ENCODE results near the gene UNC79.

UNC79 gene

DNA sequence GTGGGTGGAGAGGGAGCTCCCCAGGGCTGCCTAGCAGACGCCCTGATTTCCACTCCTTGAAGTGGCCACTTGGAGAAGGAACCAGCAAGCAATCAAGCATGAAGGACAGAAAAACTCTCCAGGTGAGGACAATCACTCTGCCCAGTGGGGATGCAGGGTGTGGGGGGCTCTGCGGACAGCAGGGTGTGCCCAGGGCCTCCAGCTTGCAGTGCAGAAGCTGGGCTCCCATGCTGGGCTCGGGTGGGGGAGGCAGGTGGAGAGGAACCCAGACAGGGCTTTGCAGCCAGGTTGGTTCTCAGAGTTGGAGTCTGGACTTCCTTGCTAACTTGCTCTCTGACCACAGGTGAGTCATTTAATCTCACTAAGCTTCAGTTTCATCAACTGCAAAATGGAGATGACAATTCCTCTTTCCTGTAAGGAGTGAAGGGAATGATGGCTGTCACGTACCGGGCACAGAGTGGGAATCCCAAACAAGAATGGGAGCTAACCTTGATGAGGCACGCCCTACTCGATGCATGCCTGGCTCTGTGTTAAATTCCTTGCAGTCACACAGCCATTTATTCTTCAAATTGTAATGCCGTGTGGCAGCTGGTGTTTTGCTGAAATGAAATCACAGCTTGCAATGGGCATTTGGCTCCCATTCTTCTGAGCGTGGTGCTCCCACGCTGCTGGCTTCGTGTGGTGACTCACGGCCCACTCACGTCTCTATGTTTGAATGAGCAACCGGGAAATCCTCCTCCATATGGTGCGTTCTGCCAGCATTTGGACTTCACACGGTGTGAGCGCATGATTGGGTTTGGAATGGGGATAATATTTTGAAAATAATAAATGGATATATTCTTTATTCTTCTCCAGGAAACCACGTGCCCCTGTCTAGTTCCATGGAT is 282.3 kb downstream of the UNC79 start:
- DNase-seq: no peak

DNA sequence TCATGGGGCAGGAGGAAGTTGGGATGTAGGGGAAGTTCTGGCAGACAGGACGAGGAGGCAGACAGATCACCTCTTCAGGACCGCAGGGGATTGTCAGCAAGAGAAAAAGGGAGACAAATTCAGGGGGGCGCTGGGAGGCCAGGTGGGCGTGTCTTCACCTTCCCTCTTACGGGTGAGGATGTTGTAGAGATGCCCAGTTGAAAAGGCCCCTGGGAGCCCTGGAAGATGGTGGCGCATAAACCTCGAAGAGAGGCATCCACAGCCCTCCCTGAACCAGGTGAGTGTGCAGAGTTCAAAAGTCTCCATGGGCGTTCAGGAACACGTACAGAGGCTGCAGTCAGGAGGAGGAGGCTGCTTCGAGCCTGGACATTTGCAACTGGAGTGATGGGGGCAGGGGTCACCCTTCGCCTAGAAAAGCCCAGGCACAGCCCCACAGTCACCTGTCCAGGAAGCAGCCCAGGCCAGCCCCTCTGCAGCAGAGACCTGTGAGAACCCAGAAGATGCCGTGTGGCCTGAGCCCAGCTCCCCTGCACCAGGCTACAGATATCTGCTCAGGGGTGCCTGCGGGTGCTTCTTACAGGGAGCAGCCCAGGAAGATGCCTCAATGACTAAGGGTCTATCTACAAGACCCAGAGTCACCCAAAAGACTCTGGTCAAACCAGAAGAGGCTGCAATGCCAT is 283.1 kb downstream of the UNC79 start:
- DNase-seq: no peak

DNA sequence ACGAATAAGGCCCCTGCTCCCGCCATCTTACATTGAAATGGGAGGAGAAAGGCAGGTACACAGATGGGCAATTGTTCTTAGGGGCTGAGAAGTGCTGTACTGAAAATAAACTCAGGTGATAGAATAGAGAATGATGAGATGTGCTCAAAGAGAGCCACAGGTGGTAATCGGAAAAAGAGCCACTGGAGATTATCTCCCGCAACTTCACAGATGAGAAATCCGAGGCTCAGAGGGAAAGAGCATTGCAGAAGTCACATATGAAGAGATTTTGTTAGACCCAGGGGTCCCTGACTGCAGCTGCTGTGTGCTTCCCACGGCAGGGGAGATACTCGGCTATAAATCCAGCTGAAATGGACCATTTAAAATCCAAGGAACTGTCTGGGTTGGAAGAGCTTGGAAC is 283.9 kb downstream of the UNC79 start:
- no peak for DNase-seq

DNA sequence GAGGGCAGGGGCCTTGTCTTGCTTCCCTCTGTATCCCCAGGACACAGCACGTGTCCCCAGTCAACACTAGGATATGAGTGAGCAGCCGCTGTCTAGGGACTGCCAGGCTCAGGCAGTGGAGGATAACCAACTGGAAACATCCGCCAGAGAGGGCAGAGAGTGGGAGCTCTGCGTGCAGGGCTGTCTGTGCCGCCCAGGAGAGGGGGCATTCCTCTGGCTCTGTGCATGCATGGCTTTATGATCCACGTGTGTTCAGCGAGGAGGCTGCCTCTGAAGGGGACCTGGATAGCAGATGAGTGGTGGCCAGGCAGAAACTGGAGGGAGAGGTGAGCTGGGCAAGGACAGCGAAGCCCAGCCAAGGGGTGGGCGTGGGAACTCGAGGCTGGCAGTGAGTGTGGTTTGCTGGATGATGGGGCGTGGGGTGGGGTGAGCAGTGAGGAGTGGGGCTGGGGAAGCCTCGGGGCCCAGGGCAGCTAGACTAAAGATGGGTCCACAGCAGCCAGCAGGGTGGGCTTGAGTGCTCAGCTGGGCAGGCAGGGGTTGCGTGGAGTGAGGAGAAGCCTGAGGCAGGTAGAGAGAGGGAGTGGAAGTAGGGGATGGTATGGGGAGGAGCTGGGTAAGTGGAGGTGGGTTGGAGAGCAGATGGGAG is 284.7 kb downstream of the UNC79 start:
- no peak for DNase-seq

DNA sequence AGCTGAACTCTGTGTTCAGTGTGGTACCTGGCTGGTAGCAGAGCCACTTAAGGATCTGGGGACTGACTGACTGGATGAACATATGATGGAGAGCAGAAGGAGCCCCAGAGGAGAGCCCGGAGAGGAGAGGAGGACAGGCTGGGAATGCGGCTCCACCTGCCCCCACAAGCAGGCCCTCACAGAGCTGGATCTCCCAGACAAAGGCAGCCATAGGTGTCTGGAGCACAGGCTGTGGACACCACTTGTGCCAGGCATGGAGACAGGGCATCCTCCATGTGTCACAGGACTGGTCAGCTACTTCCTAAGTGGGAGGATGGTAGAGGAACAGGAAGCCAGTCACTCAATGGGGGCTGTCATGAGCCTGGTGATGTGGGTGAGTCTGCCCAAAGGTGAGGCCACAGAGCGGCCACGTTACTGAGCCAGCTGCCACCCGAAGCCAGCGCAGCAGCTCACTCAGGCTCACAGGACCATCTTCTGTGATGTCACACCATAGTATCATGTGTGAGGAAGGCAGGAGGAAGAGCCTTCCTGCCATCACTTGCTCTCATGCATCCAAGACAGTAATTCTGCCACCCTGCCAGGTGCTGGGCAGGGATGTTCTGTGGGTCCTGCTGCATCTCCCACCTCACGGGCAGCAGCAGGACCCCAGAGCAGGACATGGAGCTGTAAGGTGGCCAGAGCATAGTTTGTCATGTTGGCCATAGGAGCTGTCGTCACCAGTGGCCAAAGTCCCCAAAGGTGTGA is 285.4 kb downstream of the UNC79 start:
- no peak for DNase-seq

DNA sequence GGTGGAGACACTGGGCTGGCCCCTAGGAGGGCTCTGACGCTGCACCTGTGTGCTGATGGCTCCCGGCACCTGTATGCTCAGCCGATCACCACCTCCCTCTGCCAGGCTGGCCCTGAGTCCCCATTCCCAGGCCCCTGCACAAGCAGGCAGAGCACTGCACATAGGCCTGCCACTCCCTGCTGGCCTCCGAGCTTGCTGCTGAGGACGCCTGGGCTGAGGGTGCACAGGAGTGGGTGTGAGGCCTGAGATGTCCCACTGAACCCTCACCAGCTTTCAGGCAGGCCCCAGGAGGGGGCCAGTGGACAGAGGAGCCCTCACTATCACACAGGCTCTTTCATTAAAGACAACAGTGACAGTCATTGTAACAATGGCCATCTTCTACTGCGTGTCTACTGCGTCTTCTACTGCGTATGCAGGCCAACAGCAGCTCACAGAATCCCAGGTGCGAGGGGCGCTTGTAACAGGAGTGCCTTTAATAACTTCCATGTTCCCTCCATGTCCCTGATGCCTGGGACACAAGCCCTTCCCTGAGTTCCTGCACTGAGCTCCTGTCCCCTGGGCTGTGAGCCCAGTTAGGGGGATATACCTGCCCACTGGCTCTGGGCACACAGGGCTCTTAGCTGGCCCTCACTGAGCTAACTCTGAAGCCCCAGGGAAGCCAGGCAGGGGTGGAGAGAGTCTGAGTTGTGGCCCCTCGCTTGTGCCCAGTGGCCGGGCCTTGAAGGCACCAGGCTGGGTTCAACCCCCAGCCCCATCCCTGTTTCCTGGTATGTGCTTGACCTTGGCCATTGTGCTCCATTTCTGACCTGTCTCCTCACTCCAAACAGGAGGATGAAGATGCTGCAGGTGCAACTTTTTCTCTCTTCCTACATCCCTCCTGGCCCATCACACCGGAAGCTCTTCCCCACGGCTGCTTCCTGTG is 286.3 kb downstream of the UNC79 start:
- no peak for DNase-seq

DNA sequence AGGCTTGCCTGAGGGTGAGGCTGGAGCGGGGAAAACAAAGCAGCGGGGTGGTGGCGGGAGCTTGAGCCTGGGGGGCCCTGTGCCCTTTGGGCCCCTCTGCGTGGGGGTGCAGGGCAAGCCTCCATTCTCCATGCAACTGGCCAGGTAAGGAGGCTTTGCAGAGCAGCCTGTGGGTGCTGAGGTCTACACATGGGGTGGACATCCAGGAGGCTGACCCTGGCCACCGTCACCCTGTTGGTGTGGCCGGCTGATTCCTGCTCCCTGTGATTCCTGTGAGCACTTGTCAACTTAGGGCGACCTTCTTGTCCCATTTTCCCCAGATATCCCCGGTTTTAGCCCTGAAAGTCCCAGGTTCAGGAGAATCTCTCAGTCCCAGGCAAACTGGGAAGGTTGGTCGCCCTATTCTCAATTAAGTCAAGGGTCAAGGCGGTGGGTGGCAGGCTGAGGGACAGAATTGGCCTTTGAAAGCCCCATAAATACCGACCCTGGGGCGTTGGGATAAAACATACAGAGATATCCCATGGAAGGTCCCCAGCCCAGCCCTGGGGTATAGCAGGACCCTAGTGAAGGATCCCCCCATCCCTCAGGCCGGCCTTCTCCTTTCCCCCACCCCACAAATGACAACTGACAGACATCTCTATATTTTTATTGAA is 287.1 kb downstream of the UNC79 start:
- DNase-seq: no peak

DNA sequence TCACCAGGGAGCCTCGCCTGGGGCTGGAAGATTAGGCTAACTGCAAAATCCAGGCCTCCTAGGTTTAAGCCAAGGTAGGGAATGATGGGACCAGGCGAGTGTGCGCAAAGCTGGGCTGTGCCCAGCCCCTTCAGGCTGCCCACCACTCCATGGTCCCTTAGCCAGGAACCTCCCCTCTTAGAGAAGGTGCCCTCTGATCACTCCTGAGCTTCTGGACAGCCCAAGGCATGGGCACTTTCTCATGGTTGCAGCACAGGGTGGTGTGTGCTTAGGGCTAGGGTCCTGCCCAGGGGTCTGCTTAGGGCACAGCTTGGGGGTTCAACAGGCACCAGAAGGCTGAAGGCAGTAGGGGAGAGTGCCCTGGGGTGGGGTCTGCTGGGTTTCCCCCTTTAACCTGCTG is 288.5 kb downstream of the UNC79 start:
- DNase-seq: no peak

DNA sequence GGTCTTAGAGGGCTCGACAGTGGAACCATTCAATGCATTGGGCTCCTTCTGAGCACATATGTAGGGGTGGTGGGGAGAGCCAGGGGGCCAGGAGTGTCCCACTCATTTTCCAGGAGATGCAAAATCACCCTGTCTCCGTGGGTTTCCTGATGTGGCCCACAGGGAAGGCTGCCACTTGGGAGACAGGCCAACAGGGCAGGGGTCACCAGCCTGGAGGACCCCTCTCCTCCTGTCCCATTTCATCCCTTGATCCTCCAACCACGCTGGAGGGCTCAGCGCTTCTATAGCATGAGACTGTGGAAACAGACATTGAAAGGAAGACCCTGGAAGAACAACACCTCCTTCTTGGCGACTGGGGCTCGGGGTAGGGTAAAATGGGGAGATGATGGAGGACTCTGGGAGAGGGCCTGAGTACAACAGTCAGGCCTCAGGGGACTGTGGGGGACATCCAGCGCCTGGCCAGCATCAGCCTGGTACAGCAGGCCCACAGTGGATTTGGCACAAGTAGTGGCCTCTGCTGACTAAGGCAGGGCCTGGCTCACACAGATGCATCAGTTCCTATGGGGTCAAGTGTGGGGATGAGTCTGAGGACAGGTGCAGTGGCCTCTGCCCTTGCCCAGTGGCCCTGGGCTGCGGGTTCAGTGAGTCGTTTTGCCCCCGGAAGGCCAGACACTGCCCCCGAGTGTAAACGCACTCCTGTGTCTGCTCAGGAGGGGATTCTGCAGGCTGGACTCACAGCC is 289.5 kb downstream of the UNC79 start:
- no peak for DNase-seq

DNA sequence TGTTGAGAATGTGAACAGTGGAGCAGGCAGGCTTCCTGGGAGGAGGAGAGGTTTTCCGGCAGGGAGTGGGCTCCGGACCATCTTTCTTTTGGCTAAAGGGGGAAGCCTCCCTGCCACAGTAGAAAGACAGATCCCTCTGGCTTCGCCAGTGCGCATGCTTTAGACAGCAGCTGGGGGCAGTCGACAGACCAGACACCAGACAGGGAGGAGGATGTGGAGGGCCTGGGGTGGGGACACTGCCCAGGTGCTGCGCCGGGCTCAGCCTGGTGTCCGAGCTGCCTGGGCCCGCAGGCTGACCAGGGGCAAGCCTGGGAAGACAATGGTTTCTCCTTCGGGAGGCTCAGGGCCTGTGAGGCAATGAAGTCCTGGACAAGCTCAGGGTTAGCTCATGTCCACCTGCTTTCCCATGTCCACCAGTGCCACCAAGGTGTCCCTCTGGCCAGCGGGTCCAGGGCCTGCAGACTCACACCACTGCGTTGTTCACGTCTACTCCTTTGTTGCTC is 290.3 kb downstream of the UNC79 start:
- DNase-seq: no peak

DNA sequence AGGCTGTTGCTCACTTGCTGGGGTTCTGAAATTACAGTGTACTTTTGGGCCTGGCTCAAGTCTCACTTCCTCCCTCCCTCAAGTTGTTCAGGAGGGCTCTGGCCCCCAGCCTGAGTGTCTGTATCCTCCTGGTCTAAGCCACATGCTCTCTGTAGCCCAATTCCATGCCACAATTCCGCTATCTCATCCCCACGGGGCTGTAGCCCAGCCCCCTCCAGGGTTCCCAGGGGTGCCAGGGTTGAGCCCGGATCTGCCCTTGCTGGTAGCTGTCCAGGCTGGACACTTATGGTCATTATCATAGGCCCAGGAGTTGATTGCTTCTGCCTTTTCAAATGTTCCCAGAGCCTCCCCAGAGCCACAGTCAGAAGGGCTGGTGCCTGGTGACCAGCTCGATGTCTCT is 292.3 kb downstream of the UNC79 start:
- DNase-seq: no peak

DNA sequence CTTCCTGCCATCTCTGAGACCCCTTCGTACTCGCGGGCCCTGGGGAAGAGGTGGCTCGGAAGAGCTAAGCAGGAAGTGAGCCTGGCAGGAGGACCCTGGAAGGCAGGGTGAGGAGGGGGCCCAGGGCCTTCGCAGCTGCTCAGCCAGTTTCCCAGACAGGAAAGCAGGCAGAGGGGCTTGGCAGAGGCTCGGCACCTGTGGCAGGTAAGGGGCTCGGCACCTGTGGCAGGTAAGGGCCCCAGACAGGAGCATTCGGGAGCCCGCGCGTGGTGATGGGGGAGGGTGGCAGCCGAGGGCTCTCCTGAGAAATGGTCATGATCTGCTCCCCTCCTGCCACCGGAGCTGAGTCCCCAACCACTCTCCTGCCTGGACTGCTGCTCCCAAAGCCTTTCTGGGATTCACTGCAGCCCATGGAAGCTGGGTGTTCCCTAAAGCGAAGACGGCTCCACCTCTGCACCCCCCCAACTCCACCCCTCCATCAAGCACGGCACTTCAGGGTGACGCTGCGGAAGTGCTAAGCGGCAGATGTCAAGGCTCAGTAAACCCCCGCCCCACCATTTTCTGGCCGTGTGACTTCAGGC is 294.4 kb downstream of the UNC79 start:
- no peak for DNase-seq

DNA sequence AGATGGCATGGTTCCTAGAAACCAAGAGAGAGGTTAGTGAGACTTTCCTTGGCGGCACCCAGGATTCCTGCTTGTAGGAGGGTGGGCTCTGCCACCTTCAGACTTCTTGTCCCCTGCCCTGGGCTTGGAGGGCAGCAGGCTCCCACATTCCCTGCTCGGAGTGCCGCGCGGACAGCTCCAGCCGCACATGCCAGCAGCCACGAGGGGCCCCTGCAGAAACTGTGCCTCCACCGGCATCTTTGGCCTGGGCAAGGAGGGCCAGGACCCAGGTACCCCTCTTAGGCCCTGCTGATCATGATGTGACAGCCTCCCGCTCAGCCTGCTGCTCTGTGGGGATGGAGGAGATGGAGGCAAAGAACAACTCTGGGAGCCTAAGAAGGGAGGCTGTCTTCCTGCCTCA is 295.3 kb downstream of the UNC79 start:
- DNase-seq: no peak

DNA sequence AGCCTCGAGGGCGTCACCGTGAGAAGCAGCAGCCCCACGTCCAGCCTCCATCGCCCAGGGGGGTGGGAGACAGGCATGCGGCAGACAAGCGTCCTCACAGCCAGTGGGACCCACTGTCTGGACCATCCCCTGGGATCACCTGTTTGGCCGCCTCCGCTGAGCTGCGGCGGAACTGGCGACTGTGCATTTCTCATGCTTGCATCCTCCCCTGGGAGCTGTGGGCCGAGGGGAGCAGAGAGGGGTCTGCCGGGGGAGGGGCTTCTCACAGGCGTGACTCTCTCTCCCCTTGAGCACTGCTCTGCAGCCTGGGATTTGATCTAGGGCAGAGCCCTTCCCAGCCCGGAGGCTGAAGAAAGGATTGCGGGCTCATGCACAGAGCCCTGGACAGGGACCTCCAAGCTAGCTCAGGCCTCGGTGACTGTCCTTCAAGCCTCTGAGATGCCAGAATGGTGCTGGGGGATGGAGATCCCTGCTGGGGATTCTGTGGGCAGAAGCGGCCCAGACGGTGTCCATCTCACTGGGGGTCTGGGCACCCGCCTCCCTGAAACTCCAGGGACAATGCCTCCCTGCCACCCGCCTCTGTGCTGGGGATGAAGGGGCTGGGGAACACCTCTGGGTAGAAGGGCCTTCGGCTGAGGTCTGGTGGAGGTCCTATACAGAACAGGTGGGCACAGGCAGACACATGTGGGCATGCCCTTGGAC is 296.5 kb downstream of the UNC79 start:
- no peak for DNase-seq

DNA sequence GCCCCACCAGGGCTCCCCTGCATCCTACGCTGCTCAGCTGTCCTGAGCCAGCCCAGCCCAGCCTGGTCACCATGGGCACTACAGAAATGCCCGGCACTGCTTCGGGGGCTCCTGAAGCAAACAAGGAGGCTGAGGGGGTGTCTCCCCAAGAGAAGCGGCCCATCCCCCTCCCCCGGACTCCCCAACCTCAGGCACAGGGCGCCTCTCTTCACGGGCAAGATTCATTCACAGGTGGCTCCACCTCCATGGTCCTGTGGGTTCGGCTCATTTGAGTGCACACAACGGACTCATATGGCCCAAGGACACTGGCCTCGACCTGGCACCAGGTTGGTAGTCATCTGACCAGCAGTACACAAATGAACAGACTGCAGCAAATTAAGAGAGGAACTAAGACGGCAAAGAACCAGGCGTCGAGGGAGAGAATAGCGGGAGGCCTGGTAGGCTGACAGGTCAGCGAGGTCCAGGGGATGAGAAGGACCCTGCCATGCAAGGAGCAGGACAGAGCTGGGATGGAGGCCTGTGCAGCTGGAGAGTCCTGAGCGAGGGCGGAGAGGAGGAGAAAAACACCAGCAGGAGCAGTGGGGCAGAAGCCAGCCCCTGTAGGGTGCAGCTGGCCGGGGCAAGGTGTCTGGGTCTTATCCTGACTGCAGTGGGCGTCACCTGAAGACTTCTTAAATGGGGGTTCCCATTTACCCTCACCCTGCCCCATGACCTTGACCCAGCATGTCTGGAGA is 297.3 kb downstream of the UNC79 start:
- no peak for DNase-seq

DNA sequence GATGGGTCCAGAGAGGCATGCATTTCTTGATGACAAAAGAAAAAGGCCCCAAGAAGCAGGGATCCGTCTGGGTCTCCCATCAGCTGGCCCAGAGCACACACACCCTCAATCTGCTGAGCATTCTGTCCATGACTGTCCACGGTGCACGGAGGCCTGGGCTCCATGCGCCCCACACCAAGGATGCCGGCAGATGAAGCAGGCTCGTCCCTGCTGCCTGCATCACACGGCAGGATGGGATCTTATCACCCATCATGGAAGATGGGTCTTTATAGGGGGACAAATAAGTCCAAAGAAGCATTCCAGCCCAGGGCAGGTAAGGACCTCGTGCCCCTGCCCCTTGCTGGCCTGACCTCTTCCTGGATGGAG is 297.9 kb downstream of the UNC79 start:
- DNase-seq: no peak

DNA sequence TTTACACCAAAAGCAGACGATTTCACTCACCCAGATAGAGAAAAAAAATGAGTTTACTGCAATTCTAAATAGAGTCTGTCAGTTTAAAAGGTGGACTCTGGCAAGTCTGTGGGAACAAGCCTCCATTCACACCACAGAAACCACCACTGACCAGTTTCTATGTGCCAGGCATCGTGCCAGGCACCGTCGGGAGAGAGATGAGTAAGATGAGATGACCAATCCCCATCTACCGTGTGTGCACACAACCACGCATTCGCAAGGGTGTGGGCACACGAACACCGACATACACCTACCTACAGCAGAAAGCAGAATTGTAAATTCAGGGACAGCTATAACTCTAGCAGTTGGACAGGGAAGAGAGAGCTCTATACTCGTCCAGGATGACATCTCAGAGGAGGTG is 299.3 kb downstream of the UNC79 start:
- no peak for DNase-seq

DNA sequence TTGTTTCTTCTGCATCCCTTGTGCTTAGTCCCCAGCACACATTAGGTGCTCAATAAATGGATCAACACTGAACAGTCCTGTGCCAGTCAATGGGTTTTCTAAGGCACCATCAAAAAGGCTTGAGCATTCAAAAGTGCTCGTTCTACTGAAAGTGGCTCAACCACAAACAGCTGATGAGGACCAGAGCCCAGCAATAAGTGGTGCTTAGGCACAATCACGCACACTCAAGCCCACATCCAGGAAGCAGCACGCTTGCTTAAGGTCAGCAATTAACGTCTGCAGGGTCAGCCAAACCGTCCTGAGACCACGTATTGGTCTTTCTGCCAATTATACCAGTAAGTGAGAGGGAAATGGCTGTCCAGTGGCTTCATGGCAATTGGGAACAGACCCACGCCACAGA is 301.0 kb downstream of the UNC79 start:
- no peak for DNase-seq

DNA sequence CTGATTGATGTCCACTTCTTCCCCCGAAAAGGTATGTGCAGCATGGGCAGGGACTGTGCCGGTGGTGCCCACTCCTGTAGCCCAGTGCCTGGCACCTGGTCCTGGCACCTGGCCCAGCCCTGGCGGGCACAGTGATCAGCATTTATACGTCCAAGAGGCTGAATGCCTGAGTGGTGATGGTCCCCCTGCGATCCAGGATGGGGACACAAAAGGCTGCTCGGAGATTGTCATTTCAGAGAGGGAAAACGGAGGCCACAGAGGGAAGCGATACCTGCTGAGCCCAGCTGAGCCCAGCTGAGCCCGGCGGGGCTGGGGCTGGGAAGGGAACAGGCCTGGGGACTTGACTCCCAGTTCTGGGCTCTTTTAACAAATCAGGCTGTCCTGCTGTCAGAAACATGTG is 301.8 kb downstream of the UNC79 start:
- DNase-seq: no peak

Data from activated CD4-positive, alpha-beta T cell treated with anti-CD3 and anti-CD28 coated beads, Interleukin-10, Interleukin-2, amounts not matched to agents 100 ng/mL and 50 ng/mL, durations not matched to agents 16 hours and 8 hours (primary cell).